HAP-1 (cell line): ENCODE results near the gene CMIP.

ENCODE experiments used
- DNase-seq, 2 experiments: peaks; one replicate each; pipeline ENCODE4 v3.0.0-alpha.2; 2016 to 2020; ENCODE audit warnings: low spot score in 2 of 2
- H3K27me3 ChIP-seq: fragments of 250-450 bp; sonication (Bioruptor Pico); 2 replicates; pipeline ENCODE4 v1.5.1; 2020; ENCODE audit warnings: low read depth, mild to moderate bottlenecking, moderate library complexity
- H3K36me3 ChIP-seq: fragments of 250-450 bp; sonication (Bioruptor Pico); replicated peaks from 2 replicates; pipeline ENCODE4 v1.5.1; 2020; ENCODE audit warnings: mild to moderate bottlenecking
- H3K4me1 ChIP-seq: fragments of 250-450 bp; sonication (Bioruptor Pico); 2 replicates; pipeline ENCODE4 v1.5.1; 2020; ENCODE audit warnings: mild to moderate bottlenecking
- H3K4me3 ChIP-seq: fragments of 250-450 bp; sonication (Bioruptor Pico); 2 replicates; pipeline ENCODE4 v1.5.1; 2020; ENCODE audit warnings: mild to moderate bottlenecking, moderate library complexity
- H3K9me3 ChIP-seq: fragments of 250-450 bp; sonication (Bioruptor Pico); 2 replicates; pipeline ENCODE4 v1.5.1; 2020; ENCODE audit warnings: mild to moderate bottlenecking, moderate library complexity
- in situ Hi-C: fragments of 300-500 bp; cut with MboI; formaldehyde crosslinking; loops from 3 replicates; pipeline ENCODE4 v1.14.3; 2020; ENCODE audit warnings: low sequenced_read_pairs, inconsistent platforms, mixed read lengths

CMIP gene

GRCh38 chr16:81446907-81447268 lies 2.3 kb downstream of the CMIP start:
- Histone ChIP-seq H3K4me3 (peak overlapping the region; percentile 59), H3K36me3 (no peaks in the 10 kb centered on the region), H3K27me3 (0 out of 2 replicates have a peak, but pooled peaks cover 2% of the 10 kb centered on the region), H3K9me3 (no peaks in the 10 kb centered on the region; the same call in 1 of the 2 replicates), H3K4me1 (peaks cover 22% of the 10 kb centered on the region)
- in situ Hi-C loops = no loop called here
- DNase-seq = peak in 1 of 2 experiments; percentile 47

- no peaks in the 10 kb centered on the region; the same call in 1 of the 2 replicates for H3K9me3 ChIP-seq
- in situ Hi-C loops = no loop called here
- peaks cover 29% of the 10 kb centered on the region for H3K4me1 ChIP-seq
- peak overlapping the region; percentile 59 for H3K4me3 ChIP-seq
- H3K27me3 ChIP-seq = 0 out of 2 replicates have a peak, but pooled peaks cover 2% of the 10 kb centered on the region
- H3K36me3 ChIP-seq = no peaks in the 10 kb centered on the region
- DNase-seq = peak in 1 of 2 experiments; percentile 26
These were observed 2.9 kb downstream of the CMIP start for GRCh38 chr16:81447383-81448101.

- in situ Hi-C loops = no loop called here
- DNase-seq = no peak
These were observed 3.8 kb downstream of the CMIP start for GRCh38 chr16:81448154-81449131.

GRCh38 chr16:81449241-81449640 lies 4.6 kb downstream of the CMIP start:
- no peaks in the 10 kb centered on the region; the same call in 1 of the 2 replicates for H3K9me3 ChIP-seq
- in situ Hi-C loops = no loop called here
- H3K4me3 ChIP-seq = no peak overlapping the region
- DNase-seq = no peak
- H3K36me3 ChIP-seq = no peaks in the 10 kb centered on the region
- H3K4me1 ChIP-seq = peaks cover 34% of the 10 kb centered on the region
- no peaks in the 10 kb centered on the region for H3K27me3 ChIP-seq

More at GRCh38 chr16:81448154-81449131, 3.8 kb downstream of the CMIP start:
- no peaks in the 10 kb centered on the region for H3K36me3 ChIP-seq
- no peak overlapping the region; the same call in 1 of the 2 replicates for H3K4me3 ChIP-seq
- H3K9me3 ChIP-seq = no peaks in the 10 kb centered on the region; the same call in 1 of the 2 replicates
- 0 out of 2 replicates have a peak, but pooled peaks cover 2% of the 10 kb centered on the region for H3K27me3 ChIP-seq
- peaks cover 34% of the 10 kb centered on the region for H3K4me1 ChIP-seq

GRCh38 chr16:81449899-81450608 lies 5.4 kb downstream of the CMIP start:
- H3K27me3 ChIP-seq = no peaks in the 10 kb centered on the region
- H3K4me3 ChIP-seq = no peak overlapping the region
- peaks cover 34% of the 10 kb centered on the region for H3K4me1 ChIP-seq
- no peak for DNase-seq
- in situ Hi-C loops = no loop called here
- H3K9me3 ChIP-seq = no peaks in the 10 kb centered on the region; the same call in 1 of the 2 replicates
- no peaks in the 10 kb centered on the region for H3K36me3 ChIP-seq

- peaks cover 34% of the 10 kb centered on the region for H3K4me1 ChIP-seq
- in situ Hi-C loops = no loop called here
- H3K36me3 ChIP-seq = no peaks in the 10 kb centered on the region
- H3K4me3 ChIP-seq = no peak overlapping the region
- H3K27me3 ChIP-seq = no peaks in the 10 kb centered on the region
- no peaks in the 10 kb centered on the region; the same call in 1 of the 2 replicates for H3K9me3 ChIP-seq
- DNase-seq = no peak
These were observed 6.3 kb downstream of the CMIP start for GRCh38 chr16:81450783-81451491.

- DNase-seq = no peak
- in situ Hi-C loops = no loop called here
- no peaks in the 10 kb centered on the region; the same call in 1 of the 2 replicates for H3K9me3 ChIP-seq
These were observed 7.4 kb downstream of the CMIP start for GRCh38 chr16:81451753-81452680.

GRCh38 chr16:81453091-81453728 lies 8.6 kb downstream of the CMIP start:
- peaks cover 31% of the 10 kb centered on the region for H3K4me1 ChIP-seq
- no peak for DNase-seq
- H3K27me3 ChIP-seq = no peaks in the 10 kb centered on the region
- H3K4me3 ChIP-seq = no peak overlapping the region
- peaks cover 7% of the 10 kb centered on the region; the same call in 1 of the 2 replicates for H3K36me3 ChIP-seq
- no peaks in the 10 kb centered on the region; the same call in 1 of the 2 replicates for H3K9me3 ChIP-seq
- in situ Hi-C loops = no loop called here

More at GRCh38 chr16:81451753-81452680, 7.4 kb downstream of the CMIP start:
- H3K4me3 ChIP-seq = no peak overlapping the region
- peaks cover 34% of the 10 kb centered on the region for H3K4me1 ChIP-seq
- peaks cover 7% of the 10 kb centered on the region; the same call in 1 of the 2 replicates for H3K36me3 ChIP-seq
- no peaks in the 10 kb centered on the region for H3K27me3 ChIP-seq

GRCh38 chr16:81454044-81454443 lies 9.4 kb downstream of the CMIP start:
- in situ Hi-C loops = no loop called here
- Histone ChIP-seq H3K4me3 (no peak overlapping the region), H3K4me1 (peaks cover 26% of the 10 kb centered on the region), H3K36me3 (peaks cover 7% of the 10 kb centered on the region; the same call in 1 of the 2 replicates), H3K9me3 (no peaks in the 10 kb centered on the region; the same call in 1 of the 2 replicates), H3K27me3 (no peaks in the 10 kb centered on the region)
- no peak for DNase-seq

GRCh38 chr16:81455006-81455405 lies 10.4 kb downstream of the CMIP start:
- DNase-seq = no peak
- H3K27me3 ChIP-seq = no peaks in the 10 kb centered on the region
- H3K4me3 ChIP-seq = no peak overlapping the region
- H3K4me1 ChIP-seq = peaks cover 26% of the 10 kb centered on the region
- in situ Hi-C loops = no loop called here
- H3K36me3 ChIP-seq = peaks cover 7% of the 10 kb centered on the region; the same call in 1 of the 2 replicates
- H3K9me3 ChIP-seq = no peaks in the 10 kb centered on the region; the same call in 1 of the 2 replicates

GRCh38 chr16:81455720-81456494 lies 11.3 kb downstream of the CMIP start:
- H3K4me3 ChIP-seq = no peak overlapping the region
- no peaks in the 10 kb centered on the region for H3K27me3 ChIP-seq
- H3K9me3 ChIP-seq = no peaks in the 10 kb centered on the region; the same call in 1 of the 2 replicates
- H3K36me3 ChIP-seq = peaks cover 7% of the 10 kb centered on the region
- in situ Hi-C loops = no loop called here
- peaks cover 26% of the 10 kb centered on the region for H3K4me1 ChIP-seq
- no peak for DNase-seq
